SU-DHL-6 (cell line): ENCODE measurements around the gene TENT4B.

Source experiments
- H2AFZ ChIP-seq: fragments of 200-600 bp; sonication (generic); 2 replicates; pipeline ENCODE4 v1.6.1; 2014; ENCODE audit warnings: low read depth, mild to moderate bottlenecking, moderate library complexity, mixed read lengths, antibody characterized with exemption, low read length; ENCODE audit not compliant: severe bottlenecking
- H3F3A ChIP-seq: fragments of 200-600 bp; shearing (Covaris generic); 2 replicates; pipeline ENCODE4 v1.6.0; 2016; ENCODE audit warnings: antibody characterized with exemption, mild to moderate bottlenecking; ENCODE audit not compliant: insufficient read depth
- H3K27ac ChIP-seq: fragments of 200-600 bp; sonication (generic); 2 replicates; pipeline ENCODE4 v1.5.1; 2016; ENCODE audit warnings: low read depth, mild to moderate bottlenecking, low read length, moderate library complexity, mixed read lengths
- H3K27me3 ChIP-seq: fragments of 200-600 bp; sonication (generic), shearing (Covaris generic); 2 replicates; pipeline ENCODE4 v1.6.0; 2014; ENCODE audit warnings: mild to moderate bottlenecking, low read length
- H3K36me3 ChIP-seq: fragments of 200-600 bp; sonication (generic); 2 replicates; pipeline ENCODE4 v1.6.1; 2014; ENCODE audit warnings: mild to moderate bottlenecking, low read length, mixed read lengths
- H3K4me2 ChIP-seq: fragments of 300-600, 200-600 bp; shearing (Covaris generic), sonication (generic); 2 replicates; pipeline ENCODE4 v1.6.0; 2014; ENCODE audit warnings: low read length, low read depth, mild to moderate bottlenecking; ENCODE audit not compliant: poor library complexity, severe bottlenecking
- H3K4me3 ChIP-seq: fragments of 200-600 bp; sonication (generic); 2 replicates; pipeline ENCODE4 v1.5.1; 2014; ENCODE audit warnings: antibody characterized with exemption, low read length, mild to moderate bottlenecking, mixed read lengths; ENCODE audit not compliant: insufficient read depth, poor library complexity, severe bottlenecking
- H3K79me2 ChIP-seq: fragments of 200-600 bp; sonication (generic); 2 replicates; pipeline ENCODE4 v1.6.1; 2014; ENCODE audit warnings: mild to moderate bottlenecking, low read length, moderate library complexity; ENCODE audit not compliant: insufficient read depth
- H3K9ac ChIP-seq: fragments of 200-600 bp; sonication (generic); 2 replicates; pipeline ENCODE4 v1.7.0; 2014; ENCODE audit warnings: mild to moderate bottlenecking, low read length
- H3K9me2 ChIP-seq: fragments of 200-600 bp; sonication (generic); replicated peaks from 2 replicates; pipeline ENCODE4 v1.6.1; 2014; ENCODE audit warnings: low read length; ENCODE audit not compliant: insufficient read depth
- H3K9me3 ChIP-seq: fragments of 200-600 bp; sonication (generic); 2 replicates; pipeline ENCODE4 v1.6.1; 2014; ENCODE audit warnings: low read length, mixed read lengths; ENCODE audit not compliant: insufficient read depth
- H4K20me1 ChIP-seq: fragments of 200-600 bp; sonication (generic); 2 replicates; pipeline ENCODE4 v1.6.1; 2014; ENCODE audit warnings: low read depth, mild to moderate bottlenecking, antibody characterized with exemption, low read length, moderate library complexity, mixed read lengths
- CTCF ChIP-seq: fragments of 200-600 bp; sonication (generic); IDR thresholded peaks from one replicate; pipeline ENCODE4 v1.5.1; 2017; ENCODE audit warnings: antibody characterized with exemption, mild to moderate bottlenecking, low read length, moderate library complexity; ENCODE audit not compliant: insufficient read depth, poor library complexity, severe bottlenecking
- EZH2phosphoT487 ChIP-seq: fragments of 200-600 bp; sonication (generic), shearing (Covaris generic); conservative IDR thresholded peaks from 2 replicates; pipeline ENCODE4 v1.6.1; 2018; ENCODE audit warnings: mild to moderate bottlenecking, antibody characterized with exemption, low read length, moderate library complexity, mixed read lengths

Gene TENT4B

GRCh38 chr16:50178491-50178941 is 25.4 kb downstream of the TENT4B start:
- H3K79me2 ChIP-seq, result peaks cover 25% of the 10 kb centered on the region
- TF ChIP-seq EZH2phosphoT487 (no peak), CTCF (no peak)
- H3K27ac ChIP-seq, result no peak overlapping the region

DNA sequence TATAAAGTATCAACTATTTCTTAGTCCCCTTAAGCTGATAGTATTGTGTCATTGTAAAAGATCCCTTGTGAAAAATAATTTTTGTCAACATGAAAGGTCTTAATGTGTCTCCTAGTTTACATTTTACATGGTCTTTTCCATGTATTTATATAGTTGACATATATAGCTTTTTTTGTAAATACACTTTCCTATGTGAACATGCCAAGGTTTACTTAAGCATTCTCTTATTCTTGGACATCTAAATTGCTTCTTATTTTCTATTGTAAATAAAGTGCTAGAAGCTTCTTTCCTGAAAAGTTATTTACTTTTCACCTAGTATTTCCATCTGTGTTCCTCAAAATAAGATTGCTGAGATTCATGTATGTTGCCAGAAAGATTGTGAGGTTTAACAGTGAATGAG is 29.3 kb downstream of the TENT4B start:
- Histone ChIP-seq H3K9ac (no peak overlapping the region), H3F3A (no peaks in the 10 kb centered on the region), H4K20me1 (no peaks in the 10 kb centered on the region), H3K9me2 (no peaks in the 10 kb centered on the region), H3K79me2 (peaks cover 14% of the 10 kb centered on the region; the same call in 1 of the 2 replicates), H2AFZ (no peak overlapping the region), H3K27me3 (no peaks in the 10 kb centered on the region), H3K27ac (no peak overlapping the region), H3K9me3 (no peaks in the 10 kb centered on the region), H3K36me3 (no peaks in the 10 kb centered on the region), H3K4me2 (no peak overlapping the region), H3K4me3 (no peak overlapping the region)
- TF ChIP-seq CTCF (no peak), EZH2phosphoT487 (no peak)

More at GRCh38 chr16:50178491-50178941, 25.4 kb downstream of the TENT4B start:
- Histone ChIP-seq H3K4me2 (no peak overlapping the region), H3K9ac (no peak overlapping the region), H3K4me3 (no peak overlapping the region), H3K9me2 (no peaks in the 10 kb centered on the region), H4K20me1 (no peaks in the 10 kb centered on the region), H2AFZ (no peak overlapping the region), H3K36me3 (no peaks in the 10 kb centered on the region), H3F3A (no peaks in the 10 kb centered on the region), H3K27me3 (no peaks in the 10 kb centered on the region), H3K9me3 (no peaks in the 10 kb centered on the region)

DNA sequence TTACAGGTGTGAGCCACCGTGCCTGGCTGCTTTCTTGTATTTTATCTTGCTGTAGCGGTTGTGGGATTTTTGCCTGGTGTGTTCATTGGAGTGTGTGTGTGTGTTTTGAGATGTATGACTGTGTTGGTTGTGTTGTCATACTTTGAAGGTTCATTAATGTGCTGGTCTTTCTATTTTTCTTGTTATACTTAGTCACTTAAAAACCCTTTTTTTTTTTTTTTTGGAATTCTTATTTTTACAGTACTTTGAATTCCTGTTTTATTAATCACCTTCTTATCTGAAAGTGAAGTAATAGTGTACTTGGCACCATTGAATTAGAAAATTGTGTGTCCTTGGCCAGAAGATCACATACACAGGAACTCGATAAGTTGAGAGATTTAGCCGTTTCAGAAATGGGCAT is 30.2 kb downstream of the TENT4B start:
- no peaks in the 10 kb centered on the region for H3F3A ChIP-seq
- no peaks in the 10 kb centered on the region for H3K36me3 ChIP-seq
- H3K4me2 ChIP-seq, result no peak overlapping the region
- H3K27me3 ChIP-seq, result no peaks in the 10 kb centered on the region
- no peak overlapping the region for H2AFZ ChIP-seq
- no peak overlapping the region for H3K4me3 ChIP-seq
- H3K79me2 ChIP-seq, result peaks cover 15% of the 10 kb centered on the region
- H3K9me3 ChIP-seq, result no peaks in the 10 kb centered on the region
- H4K20me1 ChIP-seq, result no peaks in the 10 kb centered on the region; the same call in 1 of the 2 replicates
- H3K9ac ChIP-seq, result no peak overlapping the region
- no peak for TF ChIP-seq EZH2phosphoT487
- TF ChIP-seq CTCF, result no peak
- no peak overlapping the region for H3K27ac ChIP-seq
- H3K9me2 ChIP-seq, result no peaks in the 10 kb centered on the region
